ENCODE measurements around the gene RAB7A.

Gene RAB7A

GRCh38 chr3:128726023-128727016, at the start of gene RAB7A:
Gene RAB7A, plus strand, starts transcription at chr3:128726183. Its CDS starts 69,185 bp downstream, at chr3:128795368.
- DNase-seq: peak; percentile 93

GRCh38 chr3:128679338-128679737, 46.6 kb upstream of the RAB7A start:
- no peak for DNase-seq

- DNase-seq: peak; percentile 91
Observed at GRCh38 chr3:128680603-128681368, 45.2 kb upstream of the RAB7A start.

GRCh38 chr3:128681369-128681829, 44.6 kb upstream of the RAB7A start:
- DNase-seq: peak; percentile 58

GRCh38 chr3:128683957-128684356, 42.0 kb upstream of the RAB7A start:
- DNase-seq: no peak

GRCh38 chr3:128684986-128685726, 40.8 kb upstream of the RAB7A start:
- DNase-seq: no peak

GRCh38 chr3:128686465-128686864, 39.5 kb upstream of the RAB7A start:
- DNase-seq: no peak

- DNase-seq: no peak
Observed at GRCh38 chr3:128689060-128689459, 36.9 kb upstream of the RAB7A start.

GRCh38 chr3:128693696-128694095, 32.3 kb upstream of the RAB7A start:
- no peak for DNase-seq

- no peak for DNase-seq
Observed at GRCh38 chr3:128697341-128697740, 28.6 kb upstream of the RAB7A start.

- peak; percentile 6 for DNase-seq
Observed at GRCh38 chr3:128698211-128699047, 27.6 kb upstream of the RAB7A start.

GRCh38 chr3:128701342-128702212, 24.4 kb upstream of the RAB7A start:
- peak; percentile 14 for DNase-seq

GRCh38 chr3:128702391-128702790, 23.6 kb upstream of the RAB7A start:
- no peak for DNase-seq

- DNase-seq: no peak
Observed at GRCh38 chr3:128703561-128703960, 22.4 kb upstream of the RAB7A start.

- no peak for DNase-seq
Observed at GRCh38 chr3:128706086-128706615, 19.8 kb upstream of the RAB7A start.

GRCh38 chr3:128707928-128708494, 18.0 kb upstream of the RAB7A start:
- DNase-seq: no peak

GRCh38 chr3:128709038-128709437, 16.9 kb upstream of the RAB7A start:
- DNase-seq: no peak

- no peak for DNase-seq
Observed at GRCh38 chr3:128709506-128710210, 16.3 kb upstream of the RAB7A start.

GRCh38 chr3:128710816-128711433, 15.1 kb upstream of the RAB7A start:
- no peak for DNase-seq
